Neuron (in vitro differentiated cells): ENCODE measurements around the gene KIF27.
"Not testable (repeated sequence)": the region's sequence is repeated elsewhere in the genome, so short reads cannot be mapped to it uniquely, and the experiment has no call there.

Source experiments
- H2AFZ ChIP-seq: one replicate; pipeline ENCODE4 v1.6.1; 2013; ENCODE audit warnings: low read depth, mild to moderate bottlenecking, inconsistent platforms, low read length, moderate library complexity
- H3K27me3 ChIP-seq: one replicate; pipeline ENCODE4 v1.6.1; 2013; ENCODE audit warnings: low read length; ENCODE audit not compliant: insufficient read depth
- H3K36me3 ChIP-seq: one replicate; pipeline ENCODE4 v1.6.1; 2013; ENCODE audit warnings: low read length; ENCODE audit not compliant: insufficient read depth
- H3K4me1 ChIP-seq: one replicate; pipeline ENCODE4 v1.6.1; 2013; ENCODE audit warnings: low read length; ENCODE audit not compliant: insufficient read depth
- H3K4me3 ChIP-seq: 2 replicates; pipeline ENCODE4 v1.5.1; 2013; ENCODE audit warnings: mild to moderate bottlenecking, low read length, moderate library complexity
- H3K9me3 ChIP-seq: one replicate; pipeline ENCODE4 v1.6.1; 2013; ENCODE audit warnings: low read length

The KIF27 gene

DNA sequence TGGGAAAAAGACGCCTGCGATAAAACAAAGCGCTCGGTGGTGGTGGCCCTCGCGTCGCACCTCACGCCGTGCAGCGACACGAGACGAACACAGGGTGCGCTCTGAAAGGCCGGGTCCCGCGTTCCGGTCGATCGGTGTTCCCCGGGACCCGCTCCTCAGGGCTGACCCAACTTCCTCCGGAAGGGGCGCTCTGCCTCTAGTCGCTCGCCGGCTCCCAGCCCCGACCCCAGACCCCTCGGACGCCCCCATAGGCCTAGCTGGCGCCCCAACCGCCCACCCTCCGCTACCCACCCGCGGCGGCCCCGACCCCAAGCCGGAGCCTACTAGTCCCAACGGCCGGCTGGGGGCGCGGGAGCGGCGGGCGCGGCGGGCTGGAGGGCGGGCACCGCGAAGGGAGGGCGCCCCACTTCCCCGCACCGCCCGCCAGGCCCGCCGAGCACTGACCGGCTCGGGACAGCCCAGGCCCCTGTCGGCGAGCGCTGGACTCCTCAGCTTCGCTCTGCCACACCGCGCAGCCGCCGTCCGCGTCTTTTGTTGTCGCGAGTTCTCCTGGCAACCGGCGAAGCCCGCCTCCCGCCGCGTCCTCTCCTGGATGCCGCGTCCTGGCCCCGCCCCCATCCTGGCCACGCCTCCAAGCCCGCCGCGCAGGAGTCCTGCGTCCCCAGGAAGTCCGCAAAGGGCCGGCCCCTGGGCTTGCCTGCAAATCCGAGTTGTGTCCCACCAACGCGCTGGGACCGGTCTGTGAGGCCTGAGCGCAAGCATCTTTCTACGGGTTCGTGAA, at the start of gene KIF27:
Gene KIF27, minus strand, starts transcription at position 506 of the 781 bp plus-strand sequence. CDS start 5,841 bp downstream, outside the sequence.
- Histone ChIP-seq H2AFZ (peak within 1 kb of the TSS; percentile 90), H3K4me1 (peaks cover 6% of the 10 kb centered on the region), H3K4me3 (peak within 1 kb of the TSS; percentile 60), H3K9me3 (no peaks in the 10 kb centered on the region), H3K36me3 (peaks cover 5% of the 10 kb centered on the region), H3K27me3 (no peaks in the 10 kb centered on the region)

- Histone ChIP-seq H3K4me3 (no peak overlapping the region), H3K27me3 (no peaks in the 10 kb centered on the region), H3K9me3 (no peaks in the 10 kb centered on the region), H3K36me3 (peaks cover 74% of the 10 kb centered on the region), H3K4me1 (peaks cover under 1% of the 10 kb centered on the region), H2AFZ (no peak overlapping the region)
Observed at GRCh38 chr9:83969602-83970001, 48.4 kb upstream of the KIF27 start.

- Histone ChIP-seq H3K27me3 (no peaks in the 10 kb centered on the region), H3K4me1 (no peaks in the 10 kb centered on the region), H3K9me3 (no peaks in the 10 kb centered on the region), H2AFZ (no peak overlapping the region), H3K4me3 (no peak overlapping the region), H3K36me3 (peaks cover 50% of the 10 kb centered on the region)
Observed at GRCh38 chr9:83967073-83967472, 45.8 kb upstream of the KIF27 start.

- no peak overlapping the region for H2AFZ ChIP-seq
- H3K9me3 ChIP-seq = no peaks in the 10 kb centered on the region
- no peaks in the 10 kb centered on the region for H3K4me1 ChIP-seq
- peaks cover 41% of the 10 kb centered on the region for H3K36me3 ChIP-seq
- no peaks in the 10 kb centered on the region for H3K27me3 ChIP-seq
- H3K4me3 ChIP-seq = no peak overlapping the region
Observed at GRCh38 chr9:83966209-83966582, 45.0 kb upstream of the KIF27 start.

DNA sequence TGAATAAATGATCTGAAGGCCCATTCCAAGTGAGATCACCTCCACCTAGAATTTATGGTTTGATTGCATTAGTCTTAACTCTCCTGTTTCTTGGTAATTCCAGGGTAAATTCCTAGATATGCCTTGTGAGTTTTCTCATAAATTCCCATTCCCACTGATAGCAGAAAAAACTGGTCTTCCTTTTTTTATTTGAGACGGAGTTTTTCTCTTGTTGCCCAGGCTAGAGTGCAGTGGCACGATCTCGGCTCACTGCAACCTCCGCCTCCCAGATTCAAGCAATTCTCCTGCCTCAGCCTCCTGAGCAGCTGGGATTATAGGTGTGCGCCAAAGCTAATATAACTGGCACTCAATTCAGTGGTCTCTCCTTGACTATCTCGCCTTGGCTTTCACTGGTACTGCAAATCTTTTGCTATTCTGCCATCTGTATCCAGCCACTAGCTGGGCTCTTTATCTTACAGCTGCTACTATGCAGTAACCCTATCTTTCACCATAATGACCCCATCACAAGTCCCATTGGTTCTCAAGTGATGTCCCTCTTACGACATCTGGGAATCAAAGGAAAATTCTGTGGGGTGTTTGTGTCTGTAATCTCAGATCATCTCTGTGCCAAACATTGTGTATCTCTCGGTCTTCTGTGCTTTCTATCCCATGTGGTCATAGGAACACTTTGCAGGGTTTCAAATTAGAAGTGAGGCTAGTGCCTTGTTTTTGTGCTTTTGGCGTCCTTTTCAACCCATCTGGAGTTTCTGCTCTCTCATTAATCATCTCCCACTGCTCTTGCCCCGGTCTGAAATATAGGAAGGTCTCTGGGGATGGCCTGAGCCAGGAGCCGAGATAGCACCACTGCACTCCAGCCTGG, 44.3 kb upstream of the KIF27 start:
- Histone ChIP-seq H3K36me3 (peaks cover 35% of the 10 kb centered on the region), H2AFZ (no peak overlapping the region), H3K27me3 (no peaks in the 10 kb centered on the region), H3K4me1 (no peaks in the 10 kb centered on the region), H3K4me3 (no peak overlapping the region), H3K9me3 (no peaks in the 10 kb centered on the region)

GRCh38 chr9:83964973-83965349, 43.7 kb upstream of the KIF27 start:
- H2AFZ ChIP-seq = no peak overlapping the region
- no peak overlapping the region for H3K4me3 ChIP-seq
- H3K27me3 ChIP-seq = no peaks in the 10 kb centered on the region
- no peaks in the 10 kb centered on the region for H3K9me3 ChIP-seq
- peaks cover 29% of the 10 kb centered on the region for H3K36me3 ChIP-seq
- H3K4me1 ChIP-seq = no peaks in the 10 kb centered on the region

- Histone ChIP-seq H3K4me3 (no peak overlapping the region), H3K4me1 (no peaks in the 10 kb centered on the region), H3K27me3 (no peaks in the 10 kb centered on the region)
Observed at GRCh38 chr9:83962165-83962564, 40.9 kb upstream of the KIF27 start.

GRCh38 chr9:83960991-83961390, 39.8 kb upstream of the KIF27 start:
- H3K9me3 ChIP-seq = no peaks in the 10 kb centered on the region
- H3K27me3 ChIP-seq = no peaks in the 10 kb centered on the region
- no peaks in the 10 kb centered on the region for H3K4me1 ChIP-seq
- no peaks in the 10 kb centered on the region for H3K36me3 ChIP-seq
- H3K4me3 ChIP-seq = no peak overlapping the region
- no peak overlapping the region for H2AFZ ChIP-seq

More at GRCh38 chr9:83962165-83962564, 40.9 kb upstream of the KIF27 start:
- H2AFZ ChIP-seq = no peak overlapping the region
- H3K9me3 ChIP-seq = no peaks in the 10 kb centered on the region
- peaks cover 4% of the 10 kb centered on the region for H3K36me3 ChIP-seq

- Histone ChIP-seq H2AFZ (no peak overlapping the region), H3K4me3 (no peak overlapping the region), H3K36me3 (no peaks in the 10 kb centered on the region), H3K4me1 (no peaks in the 10 kb centered on the region), H3K9me3 (no peaks in the 10 kb centered on the region), H3K27me3 (no peaks in the 10 kb centered on the region)
Observed at GRCh38 chr9:83959061-83959460, 37.8 kb upstream of the KIF27 start.

- Histone ChIP-seq H3K4me3 (peak overlapping the region; percentile 60), H3K27me3 (no peaks in the 10 kb centered on the region), H3K9me3 (no peaks in the 10 kb centered on the region), H3K4me1 (no peaks in the 10 kb centered on the region), H3K36me3 (no peaks in the 10 kb centered on the region), H2AFZ (no peak overlapping the region)
Observed at GRCh38 chr9:83957248-83957513, 35.9 kb upstream of the KIF27 start.

- no peaks in the 10 kb centered on the region for H3K27me3 ChIP-seq
- H3K9me3 ChIP-seq = no peaks in the 10 kb centered on the region
- H3K36me3 ChIP-seq = no peaks in the 10 kb centered on the region
- peak overlapping the region; percentile 60 for H3K4me3 ChIP-seq
- peak overlapping the region; percentile 49 for H2AFZ ChIP-seq
- H3K4me1 ChIP-seq = no peaks in the 10 kb centered on the region
Observed at GRCh38 chr9:83956436-83957247, 35.4 kb upstream of the KIF27 start.

GRCh38 chr9:83956086-83956435, 34.8 kb upstream of the KIF27 start:
- Histone ChIP-seq H3K36me3 (no peaks in the 10 kb centered on the region), H2AFZ (peak overlapping the region; percentile 49), H3K4me3 (peak overlapping the region; percentile 60), H3K27me3 (no peaks in the 10 kb centered on the region), H3K9me3 (no peaks in the 10 kb centered on the region), H3K4me1 (no peaks in the 10 kb centered on the region)

DNA sequence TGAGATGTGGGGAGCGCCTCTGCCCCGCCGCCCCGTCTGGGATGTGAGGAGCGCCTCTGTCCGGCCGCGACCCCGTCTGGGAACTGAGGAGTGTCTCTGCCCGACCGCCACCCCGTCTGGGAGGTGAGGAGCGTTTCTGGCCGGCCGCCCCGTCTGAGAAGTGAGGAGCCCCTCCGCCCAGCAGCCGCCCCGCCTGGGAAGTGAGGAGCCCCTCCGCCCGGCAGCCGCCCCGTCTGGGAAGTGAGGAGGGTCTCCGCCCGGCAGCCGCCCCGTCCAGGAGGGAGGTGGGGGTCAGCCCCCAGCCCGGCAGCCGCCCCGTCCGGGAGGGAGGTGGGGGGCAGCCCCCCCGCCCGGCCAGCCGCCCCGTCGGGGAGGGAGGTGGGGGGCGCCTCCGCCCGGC, 26.9 kb upstream of the KIF27 start:
- not testable (repeated sequence) for H3K4me1 ChIP-seq, H3K4me3 ChIP-seq, H2AFZ ChIP-seq, H3K36me3 ChIP-seq, H3K9me3 ChIP-seq, H3K27me3 ChIP-seq
